Keratinocyte (primary cell): Measurements from ENCODE around the gene HAP1. TPM values are rescaled to one million over a fixed set of nuclear protein-coding genes. Genes with fewer than 3 reads are reported as not detected.

Experiments used
- DNase-seq: peaks from one replicate; pipeline ENCODE4 v3.0.0-alpha.2; 2011; ENCODE audit warnings: low read depth, missing footprints, low spot score
- FAIRE-seq: peaks from 2 replicates; lab custom pipeline; 2011; peaks lifted over from hg19 to GRCh38; lab: Jason Lieb, UNC
- H2AFZ ChIP-seq: 2 replicates; pipeline ENCODE4 v1.6.0; 2012; ENCODE audit warnings: low read length, control low read depth, inconsistent platforms; ENCODE audit not compliant: control insufficient read depth
- H3K27ac ChIP-seq: 2 replicates; pipeline ENCODE4 v1.5.1; 2011; ENCODE audit warnings: low read length; ENCODE audit not compliant: control insufficient read depth, insufficient read depth
- H3K27me3 ChIP-seq: 3 replicates; pipeline ENCODE4 v1.6.0; 2011; ENCODE audit warnings: low read length; ENCODE audit not compliant: control insufficient read depth, insufficient read depth; ENCODE audit errors: extremely low read depth
- H3K36me3 ChIP-seq, 2 experiments: 2 replicates in 1 of 2; 3 replicates in 1 of 2; pipeline ENCODE4 v1.5.1; 2011; ENCODE audit warnings: low read length in 2 of 2, mild to moderate bottlenecking in 1 of 2; ENCODE audit not compliant: control insufficient read depth in 2 of 2, insufficient read depth in 2 of 2; ENCODE audit errors: extremely low read depth in 1 of 2
- H3K4me1 ChIP-seq: 3 replicates; pipeline ENCODE4 v1.5.1; 2011; ENCODE audit warnings: low read length; ENCODE audit not compliant: control insufficient read depth, insufficient read depth; ENCODE audit errors: extremely low read depth
- H3K4me2 ChIP-seq: 3 replicates; pipeline ENCODE4 v1.6.0; 2011; ENCODE audit warnings: low read depth, low read length; ENCODE audit not compliant: control insufficient read depth, insufficient read depth; ENCODE audit errors: extremely low read depth
- H3K4me3 ChIP-seq, 3 experiments: fragments of 200-600 bp in 1 of 3; sonication (generic) in 1 of 3; 2 replicates in 2 of 3; 3 replicates in 1 of 3; pipeline ENCODE4 v1.5.1; 2011 to 2016; ENCODE audit warnings: low read length in 3 of 3, mild to moderate bottlenecking in 3 of 3, control low read depth in 2 of 3, inconsistent platforms in 1 of 3, low read depth in 1 of 3, mixed read lengths in 1 of 3, mixed run types in 1 of 3, moderate library complexity in 1 of 3; ENCODE audit not compliant: control insufficient read depth in 2 of 3, insufficient read depth in 2 of 3; ENCODE audit errors: extremely low read depth in 1 of 3
- H3K79me2 ChIP-seq: 2 replicates; pipeline ENCODE4 v1.6.0; 2012; ENCODE audit warnings: low read length; ENCODE audit not compliant: control insufficient read depth, insufficient read depth
- H3K9ac ChIP-seq: 3 replicates; pipeline ENCODE4 v1.6.0; 2011; ENCODE audit warnings: low read length; ENCODE audit not compliant: control insufficient read depth, insufficient read depth; ENCODE audit errors: extremely low read depth
- H3K9me1 ChIP-seq: 3 replicates; pipeline ENCODE4 v1.6.0; 2011; ENCODE audit warnings: low read length; ENCODE audit not compliant: control insufficient read depth, insufficient read depth; ENCODE audit errors: extremely low read depth
- H3K9me3 ChIP-seq: 2 replicates; pipeline ENCODE4 v1.5.1; 2012; ENCODE audit warnings: low read depth, low read length; ENCODE audit not compliant: control insufficient read depth
- H4K20me1 ChIP-seq: 3 replicates; pipeline ENCODE4 v1.6.0; 2011; ENCODE audit warnings: low read length; ENCODE audit not compliant: control insufficient read depth, insufficient read depth; ENCODE audit errors: extremely low read depth
- CTCF ChIP-seq, 3 experiments: IDR thresholded peaks in 1 of 3; conservative IDR thresholded peaks in 1 of 3; optimal IDR thresholded peaks in 1 of 3; 2 replicates in 2 of 3; 3 replicates in 1 of 3; pipeline versions ENCODE3 to v1.5.1; 2011; ENCODE audit warnings: low read length in 3 of 3, mild to moderate bottlenecking in 3 of 3, moderate library complexity in 2 of 3, control low read depth in 1 of 3, inconsistent platforms in 1 of 3; ENCODE audit not compliant: insufficient read depth in 2 of 3; ENCODE audit errors: extremely low read depth in 1 of 3
- EZH2 ChIP-seq: IDR thresholded peaks from one replicate; pipeline ENCODE4 v1.6.1; 2012; ENCODE audit warnings: inconsistent platforms, mild to moderate bottlenecking, low read length, moderate library complexity
- dilution Hi-C: fragments of 300-500 bp; cut with MboI; formaldehyde crosslinking; loops from one replicate; pipeline ENCODE4 v1.7.0; 2020; ENCODE audit warnings: low sequenced_read_pairs; ENCODE audit not compliant: extremely low pct_ligation_motif_present
- polyA plus RNA-seq, 5 experiments: library from polyadenylated mRNA; depleted of rRNA in 3 of 5; stranded (reverse) in 3 of 5; stranded (forward) in 1 of 5; unstranded in 1 of 5; fragments of >200 nt; gene quantifications; 1 replicate in 1 of 5; 2 replicates in 3 of 5; 3 replicates in 1 of 5; pipeline versions ENCODE4 v1.2.1 to v1.2.3, GENCODE V29; 2011 to 2012; ENCODE audit warnings: missing spikeins in 2 of 5, low read depth in 1 of 5, low replicate concordance in 1 of 5

The HAP1 gene
- polyA plus RNA-seq, 1 donor (not counting 4 experiments of a cell fraction or from before 2014, with no cell fraction given), result 1.6 TPM

GRCh38 chr17:41773190-41773588, 38.7 kb upstream of the HAP1 start:
- Histone ChIP-seq H3K4me3 (peak overlapping the region in 2 of 3 experiments; percentile 17 to 41), H3K27ac (peak overlapping the region; percentile 98), H3K4me1 (peaks cover 63% of the 10 kb centered on the region), H3K79me2 (peaks cover 78% of the 10 kb centered on the region), H4K20me1 (peaks cover 28% of the 10 kb centered on the region), H3K9me3 (no peaks in the 10 kb centered on the region), H3K36me3 (peaks cover 46 to 50% of the 10 kb centered on the region in 2 experiments), H3K27me3 (no peaks in the 10 kb centered on the region), H2AFZ (no peak overlapping the region), H3K4me2 (peak overlapping the region; percentile 63), H3K9ac (peak overlapping the region; percentile 81), H3K9me1 (peaks cover 3% of the 10 kb centered on the region)
- FAIRE-seq (peak; percentile 85), DNase-seq (no peak)
- dilution Hi-C loops, result no loop called here
- TF ChIP-seq EZH2 (no peak), CTCF (optimal IDR thresholded peaks at IDR 0.05 in 1 of 3, IDR thresholded peaks at IDR 0.05 in 1 of 3, conservative IDR thresholded peaks at IDR 0.05 in 1 of 3; ENCODE audit: extremely low read depth in 1 of 3, insufficient read depth in 2 of 3, low read length in 3 of 3) (no peak)

- Histone ChIP-seq H3K27me3 (no peaks in the 10 kb centered on the region), H3K4me1 (peaks cover 58% of the 10 kb centered on the region), H3K9me3 (no peaks in the 10 kb centered on the region), H3K79me2 (peaks cover 75% of the 10 kb centered on the region), H2AFZ (no peak overlapping the region), H3K4me3 (peak overlapping the region in 2 of 3 experiments; percentile 8 to 41), H3K9ac (peak overlapping the region; percentile 81), H4K20me1 (peaks cover 23% of the 10 kb centered on the region), H3K36me3 (peaks cover 43 to 52% of the 10 kb centered on the region in 2 experiments), H3K4me2 (peak overlapping the region; percentile 63), H3K27ac (peak overlapping the region; percentile 98), H3K9me1 (peaks cover 3% of the 10 kb centered on the region)
- TF ChIP-seq EZH2 (no peak), CTCF (optimal IDR thresholded peaks at IDR 0.05 in 1 of 3, IDR thresholded peaks at IDR 0.05 in 1 of 3, conservative IDR thresholded peaks at IDR 0.05 in 1 of 3; ENCODE audit: extremely low read depth in 1 of 3, insufficient read depth in 2 of 3, low read length in 3 of 3) (no peak)
- FAIRE-seq, result no peak
- dilution Hi-C loops, result no loop called here
- no peak for DNase-seq
Measured at GRCh38 chr17:41772586-41773189, 38.2 kb upstream of the HAP1 start.
